WERI-Rb-1 (cell line): ENCODE results near the gene RPL10.

Source experiments
- DNase-seq: peaks from one replicate; pipeline ENCODE4 v3.0.0-alpha.2; 2020
- H3K27ac ChIP-seq: fragments of 250-450 bp; sonication (Bioruptor Pico); 2 replicates; pipeline ENCODE4 v1.5.1; 2020; ENCODE audit warnings: mild to moderate bottlenecking, moderate library complexity
- H3K27me3 ChIP-seq: fragments of 250-450 bp; sonication (Bioruptor Pico); 2 replicates; pipeline ENCODE4 v1.5.1; 2021; ENCODE audit warnings: mild to moderate bottlenecking, low read depth, moderate library complexity; ENCODE audit not compliant: insufficient read depth, severe bottlenecking
- H3K36me3 ChIP-seq: fragments of 250-450 bp; sonication (Bioruptor Pico); 2 replicates; pipeline ENCODE4 v1.5.1; 2020; ENCODE audit warnings: mild to moderate bottlenecking, moderate library complexity
- H3K4me3 ChIP-seq: 2 replicates; pipeline ENCODE4 v1.5.1; 2011; ENCODE audit warnings: low read depth, mild to moderate bottlenecking, control low read depth, low read length
- H3K9me3 ChIP-seq: fragments of 250-450 bp; sonication (Bioruptor Pico); 2 replicates; pipeline ENCODE4 v1.5.1; 2021; ENCODE audit warnings: mild to moderate bottlenecking, moderate library complexity; ENCODE audit not compliant: severe bottlenecking
- TF ChIP-seq, protein P1 (sequence below): IDR thresholded peaks from 2 replicates; pipeline ENCODE4 v1.5.1; 2011; ENCODE audit warnings: low read depth, mild to moderate bottlenecking, control low read depth, inconsistent platforms, low read length

The RPL10 gene

GRCh38 chrX:154354516-154354915, 43.7 kb upstream of the RPL10 start:
- TF ChIP-seq, protein P1, sequence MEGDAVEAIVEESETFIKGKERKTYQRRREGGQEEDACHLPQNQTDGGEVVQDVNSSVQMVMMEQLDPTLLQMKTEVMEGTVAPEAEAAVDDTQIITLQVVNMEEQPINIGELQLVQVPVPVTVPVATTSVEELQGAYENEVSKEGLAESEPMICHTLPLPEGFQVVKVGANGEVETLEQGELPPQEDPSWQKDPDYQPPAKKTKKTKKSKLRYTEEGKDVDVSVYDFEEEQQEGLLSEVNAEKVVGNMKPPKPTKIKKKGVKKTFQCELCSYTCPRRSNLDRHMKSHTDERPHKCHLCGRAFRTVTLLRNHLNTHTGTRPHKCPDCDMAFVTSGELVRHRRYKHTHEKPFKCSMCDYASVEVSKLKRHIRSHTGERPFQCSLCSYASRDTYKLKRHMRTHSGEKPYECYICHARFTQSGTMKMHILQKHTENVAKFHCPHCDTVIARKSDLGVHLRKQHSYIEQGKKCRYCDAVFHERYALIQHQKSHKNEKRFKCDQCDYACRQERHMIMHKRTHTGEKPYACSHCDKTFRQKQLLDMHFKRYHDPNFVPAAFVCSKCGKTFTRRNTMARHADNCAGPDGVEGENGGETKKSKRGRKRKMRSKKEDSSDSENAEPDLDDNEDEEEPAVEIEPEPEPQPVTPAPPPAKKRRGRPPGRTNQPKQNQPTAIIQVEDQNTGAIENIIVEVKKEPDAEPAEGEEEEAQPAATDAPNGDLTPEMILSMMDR, result no peak
- Histone ChIP-seq H3K27ac (no peak overlapping the region), H3K4me3 (no peak overlapping the region), H3K27me3 (peaks cover 40% of the 10 kb centered on the region), H3K36me3 (peaks cover 100% of the 10 kb centered on the region), H3K9me3 (no peaks in the 10 kb centered on the region)
- no peak for DNase-seq

DNA sequence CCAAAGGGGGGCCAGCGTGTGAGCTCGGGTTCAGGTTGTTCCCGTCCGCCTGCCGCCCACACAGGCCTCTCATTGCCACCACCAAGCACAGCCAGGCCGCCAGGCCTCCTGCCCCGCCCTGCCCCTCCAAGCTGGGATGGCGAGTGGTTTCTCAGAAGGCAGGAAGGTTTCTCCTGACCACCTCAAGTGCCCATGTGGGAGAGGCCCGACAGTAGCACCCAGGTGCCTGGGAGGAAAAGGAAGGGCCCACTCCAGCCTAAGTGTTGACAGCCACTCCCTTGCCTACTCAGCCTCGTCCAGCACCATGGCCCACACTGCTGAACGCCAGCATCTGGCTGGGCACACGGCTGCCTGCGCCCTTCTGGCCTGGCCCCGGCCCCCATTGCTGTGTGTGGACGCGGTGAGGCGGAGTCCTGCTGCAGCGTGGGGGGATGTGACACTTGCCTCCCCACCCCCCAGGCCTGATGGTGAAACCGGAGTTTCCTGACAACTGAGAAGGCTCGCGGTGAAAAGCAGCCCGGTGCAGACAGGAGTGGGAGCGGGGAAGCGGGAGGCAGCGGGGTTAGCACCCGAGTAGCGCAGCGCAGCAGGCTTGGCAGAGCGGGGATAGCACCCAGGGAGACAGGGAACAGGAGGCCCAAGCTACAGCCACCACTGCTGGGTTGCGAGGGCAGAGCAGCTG, 42.9 kb upstream of the RPL10 start:
- H3K4me3 ChIP-seq, result no peak overlapping the region
- H3K27me3 ChIP-seq, result peaks cover 33% of the 10 kb centered on the region
- H3K27ac ChIP-seq, result no peak overlapping the region
- H3K9me3 ChIP-seq, result no peaks in the 10 kb centered on the region
- TF ChIP-seq, protein P1, result no peak
- peaks cover 100% of the 10 kb centered on the region for H3K36me3 ChIP-seq
- DNase-seq, result no peak

DNA sequence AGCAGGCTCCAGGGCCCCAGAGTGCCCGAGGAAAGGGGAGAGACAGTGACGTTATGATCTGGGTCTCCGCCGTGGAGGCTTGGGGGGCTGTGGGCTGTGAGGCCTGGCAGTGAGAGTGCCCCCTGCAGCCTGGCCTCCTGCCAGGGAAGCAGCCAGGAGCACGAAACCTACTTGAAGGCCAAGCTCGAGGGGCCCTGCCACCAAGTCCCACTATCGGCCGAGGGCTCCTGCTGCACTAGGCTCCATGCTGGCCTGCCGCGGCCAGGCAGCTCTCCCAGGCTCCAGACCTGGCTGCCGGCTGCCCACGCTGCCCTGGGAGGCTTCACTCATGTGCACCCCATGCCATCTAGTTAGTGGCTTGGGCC, 42.4 kb upstream of the RPL10 start:
- H3K36me3 ChIP-seq, result peaks cover 100% of the 10 kb centered on the region
- TF ChIP-seq, protein P1, result no peak
- no peak overlapping the region for H3K27ac ChIP-seq
- no peaks in the 10 kb centered on the region for H3K9me3 ChIP-seq
- peaks cover 31% of the 10 kb centered on the region for H3K27me3 ChIP-seq
- no peak for DNase-seq
- H3K4me3 ChIP-seq, result no peak overlapping the region

GRCh38 chrX:154356596-154356995, 41.6 kb upstream of the RPL10 start:
- peaks cover 97% of the 10 kb centered on the region for H3K36me3 ChIP-seq

GRCh38 chrX:154357205-154357604, 41.0 kb upstream of the RPL10 start:
- Histone ChIP-seq H3K27ac (no peak overlapping the region), H3K4me3 (no peak overlapping the region), H3K27me3 (peaks cover 23% of the 10 kb centered on the region), H3K9me3 (no peaks in the 10 kb centered on the region), H3K36me3 (peaks cover 97% of the 10 kb centered on the region)
- no peak for DNase-seq
- TF ChIP-seq, protein P1, result no peak

More at GRCh38 chrX:154356596-154356995, 41.6 kb upstream of the RPL10 start:
- no peak overlapping the region for H3K27ac ChIP-seq
- no peak for DNase-seq
- peaks cover 26% of the 10 kb centered on the region for H3K27me3 ChIP-seq
- no peaks in the 10 kb centered on the region for H3K9me3 ChIP-seq
- TF ChIP-seq, protein P1, result no peak
- no peak overlapping the region for H3K4me3 ChIP-seq

DNA sequence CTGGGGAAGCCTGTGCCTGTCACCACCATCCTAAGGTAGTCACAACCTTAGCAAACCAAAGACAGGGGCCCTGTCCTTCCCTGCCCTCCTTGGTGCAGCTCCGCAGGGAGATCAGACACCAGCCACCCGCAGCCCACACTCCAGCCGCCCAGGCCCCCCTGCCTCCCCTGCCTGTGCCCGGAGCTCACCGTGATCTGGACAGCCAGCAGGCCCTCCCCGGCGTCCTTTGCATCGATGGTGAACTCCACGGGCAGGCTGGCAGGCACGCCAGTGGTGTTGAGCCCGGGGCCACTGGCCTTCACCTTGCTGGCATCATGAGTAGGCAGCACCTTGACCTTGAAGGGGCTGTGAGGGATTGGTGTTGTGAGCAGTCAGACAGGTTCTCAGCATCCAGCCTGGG, 40.2 kb upstream of the RPL10 start:
- TF ChIP-seq, protein P1, result no peak
- no peak for DNase-seq
- H3K36me3 ChIP-seq, result peaks cover 97% of the 10 kb centered on the region

More for the DNA sequence above, 40.2 kb upstream of the RPL10 start:
- Histone ChIP-seq H3K27ac (no peak overlapping the region), H3K9me3 (no peaks in the 10 kb centered on the region), H3K27me3 (peaks cover 24% of the 10 kb centered on the region), H3K4me3 (no peak overlapping the region)
